Measurements from ENCODE around the gene PLXNA4. TPM values are rescaled to one million over a fixed set of nuclear protein-coding genes. Genes with fewer than 3 reads are reported as not detected.

The PLXNA4 gene
- polyA plus RNA-seq, 1 donor (not counting 4 experiments of a cell fraction or from before 2014, with no cell fraction given): 0.01 TPM

GRCh38 chr7:132542895-132543294, 33.4 kb downstream of the PLXNA4 start:
- DNase-seq (ENCODE audit: low read depth, low spot score) (no peak), FAIRE-seq (no peak)
- H3K9me3 ChIP-seq (ENCODE audit: control insufficient read depth, low read depth, low read length): no peaks in the 10 kb centered on the region
- peaks cover 4% of the 10 kb centered on the region for H3K27me3 ChIP-seq (ENCODE audit: control insufficient read depth, extremely low read depth, insufficient read depth, low read length)
- no peak overlapping the region for H3K9ac ChIP-seq (ENCODE audit: control insufficient read depth, extremely low read depth, insufficient read depth, low read length)
- TF ChIP-seq CTCF (optimal IDR thresholded peaks at IDR 0.05 in 1 of 3, IDR thresholded peaks at IDR 0.05 in 1 of 3, conservative IDR thresholded peaks at IDR 0.05 in 1 of 3; ENCODE audit: extremely low read depth in 1 of 3, insufficient read depth in 2 of 3, low read length in 3 of 3) (no peak), EZH2 (IDR thresholded peaks at IDR 0.05; ENCODE audit: low read length) (no peak)
- H3K4me3 ChIP-seq (ENCODE audit: control insufficient read depth in 2 of 3, extremely low read depth in 1 of 3, insufficient read depth in 2 of 3, low read depth in 1 of 3, low read length in 3 of 3): no peak overlapping the region
- H3K4me2 ChIP-seq (ENCODE audit: control insufficient read depth, extremely low read depth, insufficient read depth, low read depth, low read length): no peak overlapping the region
- H2AFZ ChIP-seq (ENCODE audit: control insufficient read depth, low read length): no peak overlapping the region
- H3K36me3 ChIP-seq (ENCODE audit: control insufficient read depth in 2 of 2, extremely low read depth in 1 of 2, insufficient read depth in 2 of 2, low read length in 2 of 2): no peaks in the 10 kb centered on the region
- H4K20me1 ChIP-seq (ENCODE audit: control insufficient read depth, extremely low read depth, insufficient read depth, low read length): no peaks in the 10 kb centered on the region
- H3K9me1 ChIP-seq (ENCODE audit: control insufficient read depth, extremely low read depth, insufficient read depth, low read length): no peaks in the 10 kb centered on the region
- dilution Hi-C loops (cut with MboI; ENCODE audit: extremely low pct_ligation_motif_present, low sequenced_read_pairs): no loop called here
- H3K27ac ChIP-seq (ENCODE audit: control insufficient read depth, insufficient read depth, low read length): no peak overlapping the region
- H3K79me2 ChIP-seq (ENCODE audit: control insufficient read depth, insufficient read depth, low read length): no peaks in the 10 kb centered on the region
- no peaks in the 10 kb centered on the region for H3K4me1 ChIP-seq (ENCODE audit: control insufficient read depth, extremely low read depth, insufficient read depth, low read length)

- Histone ChIP-seq H3K9me3 (ENCODE audit: control insufficient read depth, low read depth, low read length) (no peaks in the 10 kb centered on the region), H3K27ac (ENCODE audit: control insufficient read depth, insufficient read depth, low read length) (no peak overlapping the region), H3K9ac (ENCODE audit: control insufficient read depth, extremely low read depth, insufficient read depth, low read length) (no peak overlapping the region), H3K4me1 (ENCODE audit: control insufficient read depth, extremely low read depth, insufficient read depth, low read length) (no peaks in the 10 kb centered on the region), H3K4me2 (ENCODE audit: control insufficient read depth, extremely low read depth, insufficient read depth, low read depth, low read length) (no peak overlapping the region), H3K4me3 (ENCODE audit: control insufficient read depth in 2 of 3, extremely low read depth in 1 of 3, insufficient read depth in 2 of 3, low read depth in 1 of 3, low read length in 3 of 3) (no peak overlapping the region), H3K27me3 (ENCODE audit: control insufficient read depth, extremely low read depth, insufficient read depth, low read length) (peaks cover 14% of the 10 kb centered on the region), H4K20me1 (ENCODE audit: control insufficient read depth, extremely low read depth, insufficient read depth, low read length) (no peaks in the 10 kb centered on the region), H3K79me2 (ENCODE audit: control insufficient read depth, insufficient read depth, low read length) (no peaks in the 10 kb centered on the region), H2AFZ (ENCODE audit: control insufficient read depth, low read length) (no peak overlapping the region), H3K36me3 (ENCODE audit: control insufficient read depth in 2 of 2, extremely low read depth in 1 of 2, insufficient read depth in 2 of 2, low read length in 2 of 2) (no peaks in the 10 kb centered on the region), H3K9me1 (ENCODE audit: control insufficient read depth, extremely low read depth, insufficient read depth, low read length) (no peaks in the 10 kb centered on the region)
- dilution Hi-C loops (cut with MboI; ENCODE audit: extremely low pct_ligation_motif_present, low sequenced_read_pairs): no loop called here
- DNase-seq (ENCODE audit: low read depth, low spot score) (no peak), FAIRE-seq (no peak)
- TF ChIP-seq CTCF (optimal IDR thresholded peaks at IDR 0.05 in 1 of 3, IDR thresholded peaks at IDR 0.05 in 1 of 3, conservative IDR thresholded peaks at IDR 0.05 in 1 of 3; ENCODE audit: extremely low read depth in 1 of 3, insufficient read depth in 2 of 3, low read length in 3 of 3) (no peak), EZH2 (IDR thresholded peaks at IDR 0.05; ENCODE audit: low read length) (no peak)
These were observed 34.6 kb downstream of the PLXNA4 start for GRCh38 chr7:132541656-132542055.

Data from keratinocyte (primary cell).